GM19438 (cell line): Measurements from ENCODE around the gene IL21.
"Not testable (repeated sequence)": the region's sequence is repeated elsewhere in the genome, so short reads cannot be mapped to it uniquely, and the experiment has no call there.

Experiments used
- ATAC-seq: cut with Tn5 transposase; IDR thresholded peaks from one replicate; pipeline ENCODE4 v1.9.1; 2021; ENCODE audit warnings: low read depth; ENCODE audit not compliant: unreplicated experiment

The IL21 gene

GRCh38 chr4:122621016-122621507 is at the start of gene IL21:
Gene IL21, minus strand, starts transcription at chr4:122621066. Its CDS starts 55 bp downstream, at chr4:122621011.
- no peak for ATAC-seq

DNA sequence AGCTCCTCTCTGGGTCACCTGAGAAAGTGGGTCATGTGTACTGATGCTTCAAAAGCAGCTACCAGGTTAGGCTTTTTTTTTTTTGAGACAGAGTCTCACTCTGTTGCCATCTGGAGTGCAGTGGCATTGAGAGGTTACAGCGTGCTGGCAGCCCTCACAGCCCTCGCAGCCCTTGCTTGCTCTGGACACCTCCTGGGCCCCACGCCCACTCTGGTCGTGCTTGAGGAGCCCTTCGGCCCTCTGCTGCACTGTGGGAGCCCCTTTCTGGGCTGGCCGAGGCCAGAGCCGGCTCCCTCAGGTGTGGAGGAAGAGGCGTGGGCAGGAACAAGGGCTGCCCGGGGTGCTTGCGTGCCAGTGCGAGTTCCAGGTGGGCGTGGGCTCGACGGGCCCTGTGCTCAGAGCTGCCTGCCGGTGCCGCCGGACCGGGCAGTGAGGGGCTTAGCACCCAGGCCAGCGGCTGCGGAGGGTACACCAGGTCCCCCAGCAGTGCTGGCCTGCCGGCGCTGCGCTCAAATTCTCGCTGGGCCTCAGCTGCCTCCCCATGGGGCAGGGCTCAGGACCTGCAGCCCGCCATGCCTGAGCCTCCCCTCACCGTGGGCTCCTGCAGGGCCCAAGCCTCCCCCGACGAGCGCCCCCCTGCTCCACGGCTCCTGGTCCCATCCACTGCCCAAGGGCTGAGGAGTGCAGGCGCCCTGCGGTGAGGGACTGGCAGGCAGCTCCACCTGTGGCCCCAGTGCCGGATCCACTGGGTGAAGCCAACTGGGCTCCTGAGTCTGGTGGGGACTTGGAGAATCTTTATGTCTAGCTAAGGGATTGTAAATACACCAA is 49.3 kb upstream of the IL21 start:
- ATAC-seq = no peak

DNA sequence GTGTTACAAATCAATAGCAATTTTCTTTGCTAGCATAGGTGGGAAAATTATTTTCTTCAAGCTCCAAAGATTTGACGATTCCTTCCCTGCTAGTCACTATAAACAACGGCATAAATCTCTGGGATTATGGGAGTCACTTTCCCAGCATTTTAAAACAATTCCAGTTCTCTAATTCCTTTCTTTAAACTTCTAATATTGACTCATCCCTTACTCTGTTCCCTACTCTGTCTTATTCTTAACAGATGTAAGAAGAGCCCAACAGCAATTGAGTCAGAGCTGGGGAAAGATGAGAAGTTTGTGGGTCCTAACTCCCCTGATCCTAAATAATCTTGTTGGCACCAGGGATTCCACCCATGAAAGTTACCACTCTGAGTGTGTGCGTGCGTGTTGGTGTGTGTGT is 47.4 kb upstream of the IL21 start:
- no peak for ATAC-seq

GRCh38 chr4:122666527-122667245 is 45.8 kb upstream of the IL21 start:
- ATAC-seq = no peak

- no peak for ATAC-seq
Observed at GRCh38 chr4:122665161-122665929, 44.5 kb upstream of the IL21 start.

GRCh38 chr4:122663814-122664610 is 43.1 kb upstream of the IL21 start:
- ATAC-seq = no peak

DNA sequence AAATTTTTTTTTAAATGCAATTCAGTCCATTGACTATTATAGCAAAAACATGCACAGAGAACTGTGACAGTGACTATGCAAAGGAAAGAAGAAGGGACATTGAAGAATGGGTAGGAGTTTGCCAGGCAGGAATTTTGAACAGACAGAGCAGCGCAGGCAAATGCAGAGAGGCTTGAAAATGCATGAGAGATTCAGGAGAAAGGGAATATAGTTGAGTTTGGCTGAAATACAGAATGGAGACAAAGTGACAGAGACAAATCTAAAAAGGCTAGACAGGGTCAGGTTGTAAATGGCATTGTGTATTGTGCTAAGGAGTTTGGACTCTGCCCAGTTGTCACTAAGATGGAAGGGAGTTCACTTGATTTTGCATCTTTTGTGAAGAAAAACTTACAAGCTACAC is 42.4 kb upstream of the IL21 start:
- no peak for ATAC-seq

DNA sequence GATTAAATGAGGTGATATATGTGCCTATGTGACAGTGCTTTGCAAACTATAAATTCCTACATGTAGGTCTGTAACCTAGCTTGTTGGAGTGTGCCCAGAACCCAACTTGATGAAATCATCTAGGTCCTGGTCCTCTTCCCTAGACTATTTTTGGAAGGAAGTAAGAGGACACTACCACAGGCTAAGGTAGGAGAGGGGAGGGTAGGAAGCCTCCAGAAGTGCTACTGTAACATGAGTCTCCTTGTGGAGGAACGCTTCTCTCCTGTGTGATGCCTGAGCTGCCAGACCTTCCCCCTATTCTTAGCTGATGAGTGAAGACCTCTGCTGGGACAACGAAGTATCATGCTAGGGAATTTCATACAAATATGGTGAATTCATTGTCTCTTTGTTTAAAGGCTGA is 41.8 kb upstream of the IL21 start:
- ATAC-seq = no peak

DNA sequence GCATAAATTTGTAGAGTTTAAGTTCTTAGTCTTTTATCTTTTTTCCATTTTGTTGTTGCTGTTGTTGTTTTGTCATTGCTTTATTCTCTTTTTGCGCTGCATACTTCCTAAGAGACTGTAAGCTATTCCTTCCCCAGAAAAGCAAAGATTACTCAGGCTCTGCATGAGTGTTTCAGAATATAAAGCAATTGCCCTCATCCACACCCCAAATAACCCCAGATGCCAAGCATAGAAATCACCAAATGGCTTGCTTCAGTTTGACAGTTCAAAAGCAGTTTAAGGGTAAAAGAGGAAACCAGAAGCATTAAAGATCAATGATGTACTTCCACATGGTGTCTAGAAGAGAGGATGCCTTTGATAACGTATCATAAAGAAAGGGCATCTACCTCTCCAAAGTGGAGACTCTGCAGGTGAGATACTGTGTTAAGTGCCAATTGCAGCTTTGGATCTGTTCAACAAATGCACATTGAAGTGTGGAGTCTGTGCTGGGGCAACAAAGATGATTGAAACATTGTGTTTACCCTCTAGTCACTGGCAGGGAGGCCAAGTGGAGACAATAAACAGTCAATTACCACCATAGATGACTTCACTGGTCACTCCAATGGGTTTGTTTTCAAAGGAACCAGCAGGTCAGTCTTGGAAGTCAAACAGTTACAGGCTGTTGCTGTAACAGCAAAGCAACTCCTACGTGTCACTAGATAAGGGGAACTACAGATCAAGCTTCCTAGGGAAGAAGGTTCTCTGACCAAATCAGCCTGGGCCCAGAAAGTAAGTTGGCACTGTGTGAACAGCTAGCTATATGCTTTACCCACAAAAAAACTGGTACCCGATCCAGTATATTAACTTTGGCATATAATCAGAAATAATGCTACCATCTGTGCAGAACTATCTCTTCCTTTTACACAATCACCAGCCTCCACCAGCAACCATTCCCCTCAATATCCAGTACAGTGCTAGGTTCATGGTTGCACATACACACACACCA is 40.6 kb upstream of the IL21 start:
- ATAC-seq = no peak

GRCh38 chr4:122658818-122659295 is 38.0 kb upstream of the IL21 start:
- peak; percentile 74 for ATAC-seq

DNA sequence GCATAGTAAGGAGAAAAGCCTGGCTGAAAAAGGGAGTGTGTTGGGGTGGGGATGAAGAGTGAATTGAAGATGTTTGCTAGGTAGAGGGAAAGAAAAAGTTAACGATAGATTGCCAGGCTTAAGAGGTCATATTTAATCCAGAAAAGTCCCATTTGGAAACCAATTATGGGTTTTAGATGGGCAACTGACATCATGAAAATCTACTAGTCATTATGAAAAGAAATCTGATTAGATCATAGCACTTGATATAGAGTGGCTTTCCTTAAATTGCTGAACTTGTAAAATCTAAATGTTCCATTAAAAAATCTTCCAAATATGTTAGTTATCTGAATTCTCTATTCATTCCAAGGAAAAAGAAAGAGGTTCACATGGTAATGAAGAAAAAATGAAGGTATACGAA is 37.5 kb upstream of the IL21 start:
- ATAC-seq = no peak

GRCh38 chr4:122657553-122657952 is 36.7 kb upstream of the IL21 start:
- ATAC-seq = no peak

GRCh38 chr4:122656583-122656982 is 35.7 kb upstream of the IL21 start:
- not testable (repeated sequence) for ATAC-seq

DNA sequence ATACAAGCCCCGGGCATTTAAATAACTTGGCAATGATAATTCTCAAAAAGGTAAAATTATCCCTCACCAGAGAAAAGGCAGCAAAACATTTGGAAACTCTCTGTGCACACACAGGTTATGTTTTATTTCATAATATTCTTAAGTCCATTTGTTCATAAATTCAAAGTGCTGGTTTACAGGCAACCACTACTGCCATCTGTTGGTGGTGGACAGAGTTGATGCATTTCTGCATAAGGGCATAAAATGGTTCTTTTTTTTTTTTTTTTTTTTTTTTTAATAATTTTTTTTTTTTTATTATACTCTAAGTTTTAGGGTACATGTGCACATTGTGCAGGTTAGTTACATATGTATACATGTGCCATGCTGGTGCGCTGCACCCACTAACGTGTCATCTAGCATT is 31.5 kb upstream of the IL21 start:
- ATAC-seq = no peak

DNA sequence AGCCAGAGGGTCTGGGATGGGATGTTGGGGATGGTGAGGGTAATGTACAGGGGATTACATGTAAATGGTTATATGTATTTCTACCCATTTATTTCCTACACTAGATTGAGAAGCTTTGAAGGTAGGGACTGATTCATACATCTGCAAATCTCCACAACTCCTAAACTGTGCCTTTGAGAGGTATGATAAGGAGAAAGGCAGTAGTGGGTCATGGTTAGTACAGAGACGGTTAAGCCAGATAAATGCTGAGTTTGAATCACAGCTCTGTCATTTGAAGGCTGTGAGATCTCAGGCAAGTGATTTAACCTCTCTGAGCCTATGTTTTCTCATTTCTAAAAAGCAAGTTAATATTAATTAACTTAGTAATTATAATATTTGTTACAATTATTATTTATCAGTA is 29.3 kb upstream of the IL21 start:
- no peak for ATAC-seq

DNA sequence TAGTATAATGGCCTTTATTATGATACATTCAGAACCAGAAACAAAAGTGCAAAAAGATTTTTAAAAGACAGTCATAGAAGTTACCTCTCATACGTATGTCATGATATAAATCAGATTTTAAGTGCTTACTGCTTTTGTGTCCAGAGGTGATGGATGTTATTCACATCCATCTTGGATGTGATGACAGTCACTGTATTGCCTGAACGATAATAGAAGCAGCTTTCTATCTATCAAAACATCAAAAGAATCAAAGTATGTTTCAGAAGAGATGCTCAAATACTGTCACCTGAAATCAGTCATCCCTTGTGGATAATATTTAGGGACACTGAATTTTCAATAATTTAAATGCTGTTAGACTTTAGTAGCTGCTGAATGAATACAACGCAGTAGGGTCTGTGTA is 26.8 kb upstream of the IL21 start:
- no peak for ATAC-seq

GRCh38 chr4:122643257-122643656 is 22.4 kb upstream of the IL21 start:
- ATAC-seq = no peak

GRCh38 chr4:122639181-122639580 is 18.3 kb upstream of the IL21 start:
- ATAC-seq = no peak

DNA sequence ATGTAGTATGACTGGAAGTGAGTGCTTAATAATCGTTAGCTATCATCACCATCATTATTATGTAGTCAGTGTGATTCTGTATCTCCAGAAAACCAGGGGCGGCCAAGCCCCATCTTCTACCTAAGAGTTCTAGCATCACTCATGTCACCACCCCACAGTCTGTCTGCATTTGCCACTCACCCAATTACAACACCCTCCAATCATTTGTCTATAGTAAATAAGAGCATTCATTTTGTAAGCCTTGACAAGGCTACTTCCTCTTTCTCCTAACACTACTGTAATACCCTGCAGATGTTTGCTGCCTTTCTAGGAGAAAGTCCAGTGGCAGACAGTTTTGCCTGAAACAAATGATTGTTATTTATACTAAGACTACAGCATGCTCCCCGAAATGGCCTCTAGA is 15.8 kb upstream of the IL21 start:
- no peak for ATAC-seq
